ENCODE results near the gene HOXB8. TPM values are rescaled to one million over a fixed set of nuclear protein-coding genes. Genes with fewer than 3 reads are reported as not detected.

The HOXB8 gene
- total RNA-seq, 2 donors from 2014 or later = not detected

DNA sequence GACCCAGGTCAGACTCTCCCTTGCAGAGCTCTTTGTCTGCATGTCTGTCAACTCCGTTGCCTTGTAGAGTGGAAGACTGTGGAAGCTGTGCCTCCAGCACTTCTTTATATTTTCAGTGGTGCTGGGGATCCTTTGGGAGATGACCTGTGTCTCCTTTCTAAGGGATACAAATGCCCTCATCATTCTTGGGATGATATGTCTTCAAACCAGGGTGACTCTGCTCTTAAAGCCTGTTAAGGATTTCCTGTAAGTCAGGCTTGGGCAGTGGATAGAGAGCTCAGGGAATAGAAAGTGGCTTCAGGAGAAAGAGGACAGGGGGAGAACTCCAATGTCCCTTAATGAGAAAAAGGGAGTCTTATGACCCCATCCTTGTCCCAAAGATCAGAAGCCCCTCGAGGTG, 26.6 kb downstream of the HOXB8 start:
- Mint-ChIP-seq H3K36me3 (ENCODE audit: low read depth) (no peaks in the 10 kb centered on the region), H3K4me1 (peaks cover 7% of the 10 kb centered on the region), H3K9me3 (no peaks in the 10 kb centered on the region), H3K4me3 (no peak overlapping the region), H3K27ac (no peak overlapping the region), H3K27me3 (ENCODE audit: insufficient read depth) (peaks cover 100% of the 10 kb centered on the region)
- Histone ChIP-seq H3K27me3 (ENCODE audit: control insufficient read depth, insufficient read depth, low read length, poor library complexity, severe bottlenecking) (peaks cover 100% of the 10 kb centered on the region), H3K27ac (ENCODE audit: low read depth, low read length) (no peak overlapping the region), H3K4me1 (ENCODE audit: control insufficient read depth, insufficient read depth, low read length) (no peaks in the 10 kb centered on the region), H3K9me3 (ENCODE audit: control insufficient read depth, low read length) (no peaks in the 10 kb centered on the region), H3K9ac (ENCODE audit: extremely low read depth, low read length, poor library complexity, severe bottlenecking) (no peak overlapping the region), H3K36me3 (ENCODE audit: control insufficient read depth, insufficient read depth, low read length) (no peaks in the 10 kb centered on the region), H3K4me3 (ENCODE audit: low read length) (no peak overlapping the region)
- no peak for DNase-seq
- TF ChIP-seq CTCF (conservative IDR thresholded peaks at IDR 0.05) = no peak
- WGBS, 2 experiments (ENCODE audit: insufficient coverage in 1 of 2, insufficient read length in 1 of 2) = 0 to 54% methylated on average over 1 to 2 of the region's 2 CpGs

GRCh38 chr17:48588074-48588415, 27.0 kb downstream of the HOXB8 start:
- Histone ChIP-seq H3K27me3 (ENCODE audit: control insufficient read depth, insufficient read depth, low read length, poor library complexity, severe bottlenecking) (peaks cover 100% of the 10 kb centered on the region), H3K4me3 (ENCODE audit: low read length) (no peak overlapping the region), H3K27ac (ENCODE audit: low read depth, low read length) (no peak overlapping the region), H3K36me3 (ENCODE audit: control insufficient read depth, insufficient read depth, low read length) (no peaks in the 10 kb centered on the region), H3K9me3 (ENCODE audit: control insufficient read depth, low read length) (no peaks in the 10 kb centered on the region), H3K9ac (ENCODE audit: extremely low read depth, low read length, poor library complexity, severe bottlenecking) (no peak overlapping the region), H3K4me1 (ENCODE audit: control insufficient read depth, insufficient read depth, low read length) (no peaks in the 10 kb centered on the region)
- no peak for TF ChIP-seq CTCF (conservative IDR thresholded peaks at IDR 0.05)
- H3K27me3 Mint-ChIP-seq (ENCODE audit: insufficient read depth) = peaks cover 100% of the 10 kb centered on the region
- WGBS, 2 experiments (ENCODE audit: insufficient coverage in 1 of 2, insufficient read length in 1 of 2) = 41 to 50% methylated on average over 1 to 2 of the region's 2 CpGs
- H3K9me3 Mint-ChIP-seq = no peaks in the 10 kb centered on the region
- H3K27ac Mint-ChIP-seq = no peak overlapping the region
- H3K36me3 Mint-ChIP-seq (ENCODE audit: low read depth) = no peaks in the 10 kb centered on the region
- peaks cover 7% of the 10 kb centered on the region for H3K4me1 Mint-ChIP-seq
- no peak overlapping the region for H3K4me3 Mint-ChIP-seq
- no peak for DNase-seq

DNA sequence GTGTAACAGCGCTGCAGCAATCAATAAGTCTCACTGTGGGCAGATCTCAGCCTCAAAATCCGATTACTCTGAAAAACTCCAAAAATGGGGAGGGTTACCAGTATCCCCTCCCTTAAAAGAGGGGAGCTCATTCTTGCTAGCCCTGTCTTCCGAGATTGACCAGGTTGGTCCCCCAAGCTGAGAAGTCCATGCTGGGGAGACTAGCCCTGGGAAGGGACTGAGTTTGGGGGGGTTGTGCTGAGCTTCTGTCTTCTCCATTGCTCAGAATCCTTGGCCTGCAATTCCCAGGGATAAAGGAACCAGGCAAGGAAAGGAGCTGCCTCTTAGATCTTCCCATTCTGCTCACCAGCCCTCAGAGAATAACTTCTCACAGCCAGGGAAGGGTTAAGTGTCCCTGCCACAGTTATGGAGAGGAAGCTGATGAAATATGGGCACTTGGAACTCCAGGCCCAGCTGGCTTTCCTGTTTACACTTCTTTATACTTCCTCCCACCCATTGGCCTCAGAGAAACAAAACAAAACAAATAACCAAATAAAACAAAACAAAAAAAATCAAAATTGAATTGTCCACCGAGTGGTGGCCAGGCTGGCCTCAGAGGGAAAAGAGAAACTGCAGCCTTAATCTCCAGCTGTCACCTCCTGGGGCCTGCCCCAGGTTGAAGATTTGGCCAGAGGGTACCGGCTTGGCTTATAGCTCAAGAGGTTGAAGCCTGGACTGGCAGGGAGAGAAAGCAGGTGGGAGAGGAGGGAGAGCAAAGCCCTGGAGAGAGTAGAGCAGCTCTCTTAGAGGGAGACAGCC, 27.6 kb downstream of the HOXB8 start:
- no peaks in the 10 kb centered on the region for H3K4me1 ChIP-seq (ENCODE audit: control insufficient read depth, insufficient read depth, low read length)
- DNase-seq = no peak
- no peaks in the 10 kb centered on the region for H3K9me3 ChIP-seq (ENCODE audit: control insufficient read depth, low read length)
- Mint-ChIP-seq H3K4me1 (peaks cover 7% of the 10 kb centered on the region), H3K27me3 (ENCODE audit: insufficient read depth) (peaks cover 100% of the 10 kb centered on the region), H3K9me3 (no peaks in the 10 kb centered on the region), H3K4me3 (no peak overlapping the region), H3K27ac (no peak overlapping the region), H3K36me3 (ENCODE audit: low read depth) (no peaks in the 10 kb centered on the region)
- H3K4me3 ChIP-seq (ENCODE audit: low read length) = no peak overlapping the region
- H3K27ac ChIP-seq (ENCODE audit: low read depth, low read length) = no peak overlapping the region
- TF ChIP-seq CTCF (conservative IDR thresholded peaks at IDR 0.05) = no peak
- peaks cover 100% of the 10 kb centered on the region for H3K27me3 ChIP-seq (ENCODE audit: control insufficient read depth, insufficient read depth, low read length, poor library complexity, severe bottlenecking)
- H3K9ac ChIP-seq (ENCODE audit: extremely low read depth, low read length, poor library complexity, severe bottlenecking) = no peak overlapping the region
- H3K36me3 ChIP-seq (ENCODE audit: control insufficient read depth, insufficient read depth, low read length) = no peaks in the 10 kb centered on the region
- WGBS, 2 experiments (ENCODE audit: insufficient coverage in 1 of 2, insufficient read length in 1 of 2) = 24 to 38% methylated on average over 3 to 5 of the region's 5 CpGs
